NT2/D1 (cell line): ENCODE results near the gene TMEM129.

Source experiments
- SUZ12 ChIP-seq: IDR thresholded peaks from 2 replicates; pipeline ENCODE4 v1.6.1; 2011; ENCODE audit not compliant: insufficient read length, insufficient read depth; ENCODE audit errors: extremely low read depth
- YY1 ChIP-seq: IDR thresholded peaks from 2 replicates; pipeline ENCODE4 v1.6.1; 2011; ENCODE audit not compliant: insufficient read length, insufficient read depth
- ZNF274 ChIP-seq: IDR thresholded peaks from 2 replicates; pipeline ENCODE4 v1.6.1; 2011; ENCODE audit warnings: mild to moderate bottlenecking, low read depth, low read length

GRCh38 chr4:1748465-1748995, 27.4 kb upstream of the TMEM129 start:
- TF ChIP-seq YY1 (no peak), SUZ12 (no peak), ZNF274 (no peak)
